Measurements from ENCODE around the gene MYO7A. TPM values are rescaled to one million over a fixed set of nuclear protein-coding genes. Genes with fewer than 3 reads are reported as not detected.

Gene MYO7A
- total RNA-seq, 1 experiment from 2014 or later = 3.5 TPM

DNA sequence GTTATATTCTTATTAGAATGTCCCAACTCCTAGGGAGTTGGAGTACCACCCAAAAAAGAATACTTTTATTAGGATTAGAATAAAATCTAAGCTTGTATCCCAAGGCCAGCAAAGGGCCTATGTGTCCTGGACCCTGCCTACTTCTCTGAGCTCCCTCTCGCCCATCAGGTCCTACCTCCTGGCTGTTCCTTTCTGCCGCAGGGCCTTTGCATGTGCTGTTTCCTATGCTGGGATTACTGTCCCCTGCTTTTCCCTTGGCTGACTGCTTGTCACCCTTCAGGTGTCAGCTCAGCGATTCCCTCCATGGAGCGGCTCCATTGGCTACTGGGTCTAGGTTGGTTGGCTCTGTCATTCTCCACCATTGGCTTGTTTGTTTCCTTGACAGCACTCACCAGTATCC lies 13.4 kb downstream of the MYO7A start:
- ChIA-PET POLR2A (ENCODE audit: unreplicated experiment) (no interaction called here), CTCF (interaction anchor here (0.7 kb wide), 1 partner anchor 11 kb away, joined by 3 read pairs; no protein-coding TSS in a partner anchor)
- no peak overlapping the region for H2AFZ ChIP-seq
- intact Hi-C loops (cut with micrococcal nuclease; ENCODE audit: unreplicated experiment) = no loop called here
- H3F3A ChIP-seq (ENCODE audit: insufficient read depth, low read depth) = no peaks in the 10 kb centered on the region
- no peaks in the 10 kb centered on the region for H3K9me3 ChIP-seq (ENCODE audit: insufficient read depth, low read depth)
- no peak for TF ChIP-seq EZH2 (IDR thresholded peaks at IDR 0.05; ENCODE audit: low read depth)
- TF ChIP-seq, protein P1, sequence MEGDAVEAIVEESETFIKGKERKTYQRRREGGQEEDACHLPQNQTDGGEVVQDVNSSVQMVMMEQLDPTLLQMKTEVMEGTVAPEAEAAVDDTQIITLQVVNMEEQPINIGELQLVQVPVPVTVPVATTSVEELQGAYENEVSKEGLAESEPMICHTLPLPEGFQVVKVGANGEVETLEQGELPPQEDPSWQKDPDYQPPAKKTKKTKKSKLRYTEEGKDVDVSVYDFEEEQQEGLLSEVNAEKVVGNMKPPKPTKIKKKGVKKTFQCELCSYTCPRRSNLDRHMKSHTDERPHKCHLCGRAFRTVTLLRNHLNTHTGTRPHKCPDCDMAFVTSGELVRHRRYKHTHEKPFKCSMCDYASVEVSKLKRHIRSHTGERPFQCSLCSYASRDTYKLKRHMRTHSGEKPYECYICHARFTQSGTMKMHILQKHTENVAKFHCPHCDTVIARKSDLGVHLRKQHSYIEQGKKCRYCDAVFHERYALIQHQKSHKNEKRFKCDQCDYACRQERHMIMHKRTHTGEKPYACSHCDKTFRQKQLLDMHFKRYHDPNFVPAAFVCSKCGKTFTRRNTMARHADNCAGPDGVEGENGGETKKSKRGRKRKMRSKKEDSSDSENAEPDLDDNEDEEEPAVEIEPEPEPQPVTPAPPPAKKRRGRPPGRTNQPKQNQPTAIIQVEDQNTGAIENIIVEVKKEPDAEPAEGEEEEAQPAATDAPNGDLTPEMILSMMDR (conservative IDR thresholded peaks at IDR 0.05) = no peak
- no peaks in the 10 kb centered on the region for H3K36me3 ChIP-seq (ENCODE audit: low read depth)
- no peak overlapping the region for H3K27ac ChIP-seq
- H3K9me2 ChIP-seq (ENCODE audit: insufficient read depth) = no peaks in the 10 kb centered on the region
- H3K79me2 ChIP-seq (ENCODE audit: low read depth) = no peaks in the 10 kb centered on the region
- H3K27me3 ChIP-seq (ENCODE audit: insufficient read depth, low read depth) = peaks cover 15% of the 10 kb centered on the region; the same call in 1 of the 2 replicates
- no TSS peak for BruUV-seq (replicated peaks)
- no peak overlapping the region for H3K4me2 ChIP-seq
- H3K4me3 ChIP-seq = no peak overlapping the region
- no peak for DNase-seq
- peaks cover 3% of the 10 kb centered on the region for H3K4me1 ChIP-seq (replicated peaks; ENCODE audit: insufficient read depth)
- no peaks in the 10 kb centered on the region for H4K20me1 ChIP-seq (ENCODE audit: insufficient read depth)

DNA sequence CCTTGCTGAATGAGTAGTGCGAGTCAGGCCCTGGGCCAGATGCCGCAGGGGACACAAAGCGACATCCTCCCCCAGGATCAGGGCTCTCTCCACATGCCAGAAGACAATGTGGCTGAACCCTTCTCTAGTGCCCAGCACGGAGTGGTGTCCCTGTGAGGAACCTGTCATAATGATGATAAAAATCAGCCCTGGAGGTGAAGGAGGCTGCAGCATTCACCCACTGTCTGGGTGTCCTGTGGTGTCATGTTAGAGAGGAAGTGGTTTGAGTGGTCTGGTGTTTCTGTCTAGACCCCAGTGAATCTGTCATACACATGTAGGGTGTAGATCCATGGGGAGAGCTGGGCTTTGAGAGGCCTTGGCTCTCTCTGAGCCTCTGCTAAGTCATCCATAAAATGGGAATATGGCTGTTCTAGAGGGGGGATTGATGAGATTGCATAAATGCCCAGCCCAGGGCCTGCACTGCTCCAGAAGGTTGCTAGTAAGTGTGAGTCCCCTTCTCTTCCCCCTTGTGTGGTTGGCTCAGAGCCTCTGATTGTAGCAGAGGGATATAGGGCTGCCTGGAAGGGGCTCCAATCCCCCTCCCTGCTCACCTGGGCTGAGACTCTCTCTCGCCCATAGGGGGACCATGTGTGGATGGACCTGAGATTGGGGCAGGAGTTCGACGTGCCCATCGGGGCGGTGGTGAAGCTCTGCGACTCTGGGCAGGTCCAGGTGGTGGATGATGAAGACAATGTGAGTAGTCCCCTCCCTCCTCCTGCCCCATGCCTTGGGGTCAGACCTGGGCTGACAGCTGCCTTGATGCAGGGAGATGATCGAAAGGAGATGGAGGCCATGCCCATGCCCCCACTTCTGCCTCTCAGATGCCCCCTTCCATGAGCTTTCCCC lies 14.3 kb downstream of the MYO7A start:
- Histone ChIP-seq H3K9me2 (ENCODE audit: insufficient read depth) (no peaks in the 10 kb centered on the region), H3K36me3 (ENCODE audit: low read depth) (no peaks in the 10 kb centered on the region), H3K4me2 (no peak overlapping the region), H3K4me1 (replicated peaks; ENCODE audit: insufficient read depth) (no peaks in the 10 kb centered on the region), H3K79me2 (ENCODE audit: low read depth) (no peaks in the 10 kb centered on the region), H3K9me3 (ENCODE audit: insufficient read depth, low read depth) (no peaks in the 10 kb centered on the region), H3K4me3 (no peak overlapping the region), H3F3A (ENCODE audit: insufficient read depth, low read depth) (no peaks in the 10 kb centered on the region), H2AFZ (no peak overlapping the region), H3K27me3 (ENCODE audit: insufficient read depth, low read depth) (peaks cover 24% of the 10 kb centered on the region; the same call in 1 of the 2 replicates), H3K27ac (no peak overlapping the region), H4K20me1 (ENCODE audit: insufficient read depth) (no peaks in the 10 kb centered on the region)
- TF ChIP-seq, protein P1 (conservative IDR thresholded peaks at IDR 0.05) = no peak
- TF ChIP-seq EZH2 (IDR thresholded peaks at IDR 0.05; ENCODE audit: low read depth) = no peak
- DNase-seq = no peak
- POLR2A ChIA-PET (ENCODE audit: unreplicated experiment) = no interaction called here
- no TSS peak for BruUV-seq (replicated peaks)
- CTCF ChIA-PET = no interaction called here
- intact Hi-C loops (cut with micrococcal nuclease; ENCODE audit: unreplicated experiment) = no loop called here

DNA sequence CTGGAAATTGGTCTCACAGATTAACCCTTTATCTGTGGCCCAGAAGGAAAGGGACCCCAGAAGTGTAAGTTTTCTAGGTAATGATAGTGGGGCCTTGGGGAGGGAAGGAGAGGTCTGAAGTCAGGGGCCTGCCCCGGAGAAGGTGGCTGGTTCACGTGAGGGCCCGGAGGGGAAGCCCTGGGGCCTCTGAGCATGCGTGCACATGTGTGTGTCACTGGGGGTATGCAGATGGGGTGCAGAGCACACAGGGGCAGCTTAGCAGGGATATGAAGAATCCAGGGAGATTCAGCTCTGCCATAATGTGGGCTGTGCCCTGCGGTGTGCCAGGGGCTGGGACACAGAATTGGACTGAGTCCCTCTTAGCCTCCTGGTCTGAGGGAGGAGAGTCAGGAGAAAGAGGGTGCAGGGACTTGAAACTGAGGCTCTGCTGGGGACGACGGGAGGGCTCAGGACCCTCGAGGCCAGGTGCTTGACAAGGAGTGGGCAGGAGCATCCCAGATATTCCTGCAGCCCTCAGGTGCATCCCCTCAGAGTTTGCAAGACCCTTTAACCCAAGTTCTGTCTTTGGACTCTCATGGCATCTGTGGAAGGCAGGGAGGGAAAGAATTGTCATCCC lies 15.5 kb downstream of the MYO7A start:
- Histone ChIP-seq H3K4me2 (no peak overlapping the region), H3K4me1 (replicated peaks; ENCODE audit: insufficient read depth) (no peaks in the 10 kb centered on the region), H3K79me2 (ENCODE audit: low read depth) (no peaks in the 10 kb centered on the region), H3K27ac (no peak overlapping the region), H2AFZ (no peak overlapping the region), H4K20me1 (ENCODE audit: insufficient read depth) (no peaks in the 10 kb centered on the region), H3K9me2 (ENCODE audit: insufficient read depth) (no peaks in the 10 kb centered on the region), H3F3A (ENCODE audit: insufficient read depth, low read depth) (no peaks in the 10 kb centered on the region), H3K36me3 (ENCODE audit: low read depth) (no peaks in the 10 kb centered on the region), H3K27me3 (ENCODE audit: insufficient read depth, low read depth) (peaks cover 26% of the 10 kb centered on the region; the same call in 1 of the 2 replicates), H3K9me3 (ENCODE audit: insufficient read depth, low read depth) (no peaks in the 10 kb centered on the region), H3K4me3 (no peak overlapping the region)
- ChIA-PET CTCF (no interaction called here), POLR2A (ENCODE audit: unreplicated experiment) (no interaction called here)
- BruUV-seq (replicated peaks) = no TSS peak
- TF ChIP-seq EZH2 (IDR thresholded peaks at IDR 0.05; ENCODE audit: low read depth) = no peak
- TF ChIP-seq, protein P1 (conservative IDR thresholded peaks at IDR 0.05) = no peak
- intact Hi-C loops (cut with micrococcal nuclease; ENCODE audit: unreplicated experiment) = no loop called here
- DNase-seq = no peak
